Iris pigment epithelial cell (primary cell): Measurements from ENCODE around the gene RAB3C.

Experiments
- DNase-seq: peaks from one replicate; pipeline ENCODE4 v3.0.0-alpha.2; 2011; ENCODE audit warnings: low read depth

The RAB3C gene

GRCh38 chr5:58834242-58835225, 251.7 kb downstream of the RAB3C start:
- DNase-seq, result no peak

- DNase-seq, result no peak
Measured at GRCh38 chr5:58836351-58836750, 253.5 kb downstream of the RAB3C start.

DNA sequence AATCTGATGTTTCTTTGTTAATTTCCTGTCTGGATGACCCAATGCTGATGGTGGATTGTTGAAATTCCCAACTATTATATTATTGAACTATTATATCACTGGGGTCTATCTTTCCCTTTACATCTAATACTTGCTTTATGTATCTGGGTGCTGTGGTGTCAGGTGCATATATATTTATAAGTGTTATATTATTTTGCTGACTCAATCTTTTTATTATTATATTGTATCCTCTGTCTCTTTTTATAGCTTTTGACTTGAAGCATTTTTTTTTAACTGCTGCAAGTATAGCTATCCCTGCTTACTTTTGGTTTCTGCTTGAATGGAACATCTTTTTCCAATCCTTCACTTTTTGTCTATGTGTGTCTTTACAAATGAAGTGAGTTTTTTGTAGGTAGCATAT, 255.9 kb downstream of the RAB3C start:
- no peak for DNase-seq

GRCh38 chr5:58842852-58843251, 260.0 kb downstream of the RAB3C start:
- peak; percentile 55 for DNase-seq

- DNase-seq, result no peak
Measured at GRCh38 chr5:58844395-58844794, 261.5 kb downstream of the RAB3C start.

GRCh38 chr5:58847041-58847440, 264.2 kb downstream of the RAB3C start:
- no peak for DNase-seq

GRCh38 chr5:58849223-58849622, 266.3 kb downstream of the RAB3C start:
- DNase-seq, result no peak

DNA sequence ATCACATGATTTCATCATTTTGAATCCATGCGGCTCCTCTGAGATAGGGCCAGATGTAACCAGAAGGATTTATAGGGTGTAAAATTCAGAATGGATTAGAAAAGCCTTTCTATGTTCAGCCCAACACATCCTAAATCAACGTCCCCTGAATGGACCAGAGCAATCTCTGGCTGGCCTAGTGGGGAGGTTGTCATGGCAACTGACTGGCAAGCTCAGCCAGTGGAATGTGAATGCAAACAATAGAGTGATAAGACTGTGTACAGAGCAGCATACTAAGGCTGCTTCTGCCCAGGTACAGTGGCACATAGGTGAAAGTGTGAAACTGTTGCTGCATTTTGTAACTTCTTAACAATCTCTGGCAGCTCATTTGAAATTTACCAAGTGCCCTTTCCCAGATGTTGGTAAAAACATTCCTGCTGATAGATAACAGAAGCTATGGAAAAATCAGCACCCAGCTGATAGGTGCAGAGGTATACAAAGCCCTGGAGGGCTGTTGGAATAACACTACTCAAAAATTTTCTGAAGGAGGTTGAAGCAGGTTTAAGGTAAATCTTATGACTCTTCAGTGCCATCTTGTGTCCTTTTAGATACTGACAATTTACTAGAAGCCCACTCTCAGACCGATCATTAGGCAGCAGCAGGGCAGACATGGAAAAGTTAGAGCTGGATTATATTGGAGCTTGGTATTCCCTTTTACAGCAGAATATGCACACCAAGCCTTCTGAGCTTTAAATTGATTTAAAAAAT, 267.2 kb downstream of the RAB3C start:
- DNase-seq, result peak; percentile 45

GRCh38 chr5:58851153-58851552, 268.3 kb downstream of the RAB3C start:
- DNase-seq, result no peak

DNA sequence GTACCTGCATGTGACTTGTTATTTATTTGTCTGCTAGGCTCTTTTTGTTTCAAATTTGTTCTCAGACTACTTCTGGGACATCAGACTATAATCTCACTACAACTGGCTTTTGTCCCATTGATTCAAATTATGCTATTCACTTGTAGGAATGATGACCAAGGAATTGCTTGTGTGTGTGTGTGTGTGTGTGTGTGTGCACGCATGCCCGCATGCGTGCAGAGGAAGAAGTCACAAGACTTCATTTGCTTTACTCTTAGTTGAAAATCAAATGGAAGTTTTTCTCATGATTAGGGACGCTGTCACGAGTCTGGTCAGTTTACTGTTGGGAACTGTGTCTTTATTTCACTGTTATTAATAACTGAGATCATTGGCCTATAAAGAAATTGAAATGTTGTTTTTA, 268.7 kb downstream of the RAB3C start:
- DNase-seq, result no peak

DNA sequence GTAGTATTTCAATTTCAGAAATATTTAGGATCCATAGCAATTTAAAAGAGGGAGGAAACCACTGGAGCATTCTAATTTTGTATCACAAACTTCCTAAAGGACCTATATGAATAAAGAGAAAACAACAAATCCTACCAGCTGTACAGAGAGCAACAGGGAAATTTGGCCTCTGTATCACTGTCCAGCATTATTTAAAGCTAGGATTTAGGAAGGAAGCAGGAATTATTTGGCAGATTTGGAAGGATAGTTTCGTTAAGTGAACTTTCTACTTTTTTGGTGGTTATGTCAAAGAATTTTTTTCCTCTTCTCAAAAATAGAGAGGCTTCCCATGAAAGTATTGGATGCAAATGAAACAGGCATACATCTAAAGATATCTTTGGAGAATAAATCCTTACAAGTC, 269.7 kb downstream of the RAB3C start:
- DNase-seq, result no peak

- no peak for DNase-seq
Measured at GRCh38 chr5:58854441-58854840, 271.6 kb downstream of the RAB3C start.

DNA sequence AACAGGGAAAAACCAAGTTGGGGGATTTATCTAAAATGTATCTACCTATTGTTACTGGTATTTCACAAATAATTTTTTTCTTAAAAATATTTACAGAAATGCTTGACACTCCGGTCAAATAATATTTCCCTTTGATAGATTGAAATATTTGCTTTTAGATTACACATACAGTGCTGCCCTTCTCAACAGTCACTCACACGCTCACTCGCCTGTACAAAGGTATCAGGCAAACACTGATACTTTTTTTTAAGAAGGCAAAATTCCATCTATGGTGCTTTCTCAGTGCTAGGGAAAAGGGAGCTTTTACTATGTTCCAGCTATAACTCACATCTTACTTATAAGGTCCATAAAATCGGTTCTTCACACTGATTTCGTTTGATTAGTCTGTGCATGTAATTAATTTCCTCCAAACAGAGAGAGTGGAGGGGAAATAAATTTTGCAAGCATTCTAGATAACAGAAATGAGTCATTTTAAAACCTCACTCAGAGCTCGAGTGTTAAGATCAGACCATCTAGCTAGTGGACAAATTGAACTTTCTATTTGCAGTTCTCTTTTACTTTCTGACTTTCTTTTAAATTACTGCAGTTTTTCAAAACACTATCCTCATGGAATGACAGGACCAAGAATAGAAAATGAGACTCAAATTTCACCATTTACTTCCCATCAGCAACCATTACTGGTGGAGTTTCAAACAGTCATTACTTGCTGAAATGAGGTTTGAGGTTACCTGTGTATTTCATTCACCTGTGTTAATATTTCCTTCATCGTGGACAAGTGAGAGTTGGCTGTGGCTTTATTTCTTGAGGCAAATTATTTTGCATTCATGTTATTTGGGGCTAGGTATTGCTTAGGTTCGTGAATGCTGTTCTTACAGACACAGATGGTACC, 273.2 kb downstream of the RAB3C start:
- peak; percentile 9 for DNase-seq

DNA sequence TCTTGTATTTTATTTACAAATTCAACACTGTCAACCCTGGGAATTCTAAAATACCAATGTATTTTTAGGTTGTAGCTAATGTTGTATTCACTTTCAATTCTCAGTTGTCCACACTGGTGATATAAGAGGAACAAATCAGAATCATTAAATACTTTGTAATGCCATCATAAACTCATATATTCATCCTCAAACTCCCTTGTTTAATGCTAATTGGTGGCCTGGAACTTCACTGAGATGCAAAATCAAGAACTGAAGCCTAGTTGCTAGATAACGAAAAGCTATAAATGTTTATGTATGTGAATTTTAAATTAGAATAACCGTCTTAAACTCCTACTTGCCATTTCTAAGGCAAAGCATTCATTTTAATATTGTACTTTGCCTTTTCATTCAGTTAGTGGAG, 274.7 kb downstream of the RAB3C start:
- no peak for DNase-seq

DNA sequence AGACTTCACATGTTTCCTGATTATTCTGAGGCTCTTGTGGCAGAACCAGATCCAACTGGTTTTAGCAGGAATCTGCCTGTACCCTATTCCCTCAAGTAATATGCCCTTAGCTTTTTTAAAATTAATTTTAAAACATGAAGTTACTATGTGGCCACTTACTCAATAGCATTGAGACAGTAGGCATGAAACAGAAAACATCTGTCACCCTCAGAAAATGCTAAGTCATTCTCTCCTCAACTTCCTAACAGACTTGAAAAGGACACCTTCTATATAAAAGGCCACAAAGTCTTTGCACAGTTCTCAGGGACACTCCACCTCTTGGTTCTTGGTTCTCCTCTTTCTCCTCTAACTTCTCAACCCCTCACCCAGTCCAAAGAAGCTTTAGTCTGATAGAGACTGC, 277.8 kb downstream of the RAB3C start:
- DNase-seq, result peak; percentile 3

DNA sequence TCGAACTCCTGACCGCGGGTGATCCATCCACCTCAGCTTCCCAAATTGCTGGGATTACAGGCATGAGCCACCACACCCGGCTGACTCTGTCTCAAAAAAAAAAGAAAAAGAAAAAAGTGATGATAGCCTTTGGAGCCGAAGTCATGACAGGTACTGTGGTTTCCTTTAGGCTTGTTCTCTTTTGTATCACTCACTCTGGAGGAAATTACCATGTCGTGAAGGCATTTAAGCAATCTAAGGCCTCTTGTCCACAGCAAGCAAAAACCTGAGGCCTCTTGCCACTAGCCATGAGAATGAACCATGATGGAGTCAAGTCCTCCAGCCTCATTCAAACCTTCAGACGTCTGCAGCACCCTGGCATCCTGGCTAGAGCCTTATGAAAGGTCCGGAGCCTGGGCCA, 286.1 kb downstream of the RAB3C start:
- DNase-seq, result no peak

GRCh38 chr5:58871648-58872242, 288.9 kb downstream of the RAB3C start:
- DNase-seq, result peak; percentile 56

- no peak for DNase-seq
Measured at GRCh38 chr5:58872670-58873273, 289.9 kb downstream of the RAB3C start.

- DNase-seq, result no peak
Measured at GRCh38 chr5:58875599-58875998, 292.7 kb downstream of the RAB3C start.

GRCh38 chr5:58885260-58885659, 302.4 kb downstream of the RAB3C start:
- DNase-seq, result no peak
